Measurements from ENCODE around the gene NRL.

DNA sequence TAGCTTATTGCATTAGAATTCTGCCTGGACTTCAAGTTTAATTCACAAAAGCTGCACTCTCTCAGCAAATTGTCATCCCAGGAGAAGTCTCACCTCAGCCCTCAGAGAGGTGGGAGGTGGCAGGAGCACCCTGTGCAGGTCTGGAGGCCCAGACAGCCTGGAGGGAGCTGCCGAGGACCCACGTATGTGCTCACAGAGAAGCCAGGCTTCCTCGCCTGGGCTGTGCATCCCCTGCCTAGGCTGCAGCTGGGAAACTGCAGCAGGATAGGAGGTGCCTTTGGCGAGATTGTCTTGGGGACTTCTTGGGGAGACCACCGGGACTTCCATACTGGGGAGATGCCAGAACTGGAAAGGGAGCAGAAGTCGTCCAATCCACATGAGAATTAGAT lies 34.6 kb downstream of the NRL start:
- no peak for TF ChIP-seq EZH2 (IDR thresholded peaks at IDR 0.05; ENCODE audit: insufficient read depth, low read length)
- TF ChIP-seq, protein P1, sequence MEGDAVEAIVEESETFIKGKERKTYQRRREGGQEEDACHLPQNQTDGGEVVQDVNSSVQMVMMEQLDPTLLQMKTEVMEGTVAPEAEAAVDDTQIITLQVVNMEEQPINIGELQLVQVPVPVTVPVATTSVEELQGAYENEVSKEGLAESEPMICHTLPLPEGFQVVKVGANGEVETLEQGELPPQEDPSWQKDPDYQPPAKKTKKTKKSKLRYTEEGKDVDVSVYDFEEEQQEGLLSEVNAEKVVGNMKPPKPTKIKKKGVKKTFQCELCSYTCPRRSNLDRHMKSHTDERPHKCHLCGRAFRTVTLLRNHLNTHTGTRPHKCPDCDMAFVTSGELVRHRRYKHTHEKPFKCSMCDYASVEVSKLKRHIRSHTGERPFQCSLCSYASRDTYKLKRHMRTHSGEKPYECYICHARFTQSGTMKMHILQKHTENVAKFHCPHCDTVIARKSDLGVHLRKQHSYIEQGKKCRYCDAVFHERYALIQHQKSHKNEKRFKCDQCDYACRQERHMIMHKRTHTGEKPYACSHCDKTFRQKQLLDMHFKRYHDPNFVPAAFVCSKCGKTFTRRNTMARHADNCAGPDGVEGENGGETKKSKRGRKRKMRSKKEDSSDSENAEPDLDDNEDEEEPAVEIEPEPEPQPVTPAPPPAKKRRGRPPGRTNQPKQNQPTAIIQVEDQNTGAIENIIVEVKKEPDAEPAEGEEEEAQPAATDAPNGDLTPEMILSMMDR (IDR thresholded peaks at IDR 0.05; ENCODE audit: insufficient read depth, low read depth, low read length) = no peak
